ENCODE measurements around the gene PRICKLE2. TPM values are rescaled to one million over a fixed set of nuclear protein-coding genes. Genes with fewer than 3 reads are reported as not detected.

The PRICKLE2 gene
- total RNA-seq, 4 donors from 2014 or later = 26.2 to 87.3 (median 47.9) TPM

GRCh38 chr3:64129106-64129505 is 96.2 kb downstream of the PRICKLE2 start:
- Histone ChIP-seq H3K9me3 (no peaks in the 10 kb centered on the region), H3K4me1 (no peaks in the 10 kb centered on the region), H3K4me3 (no peak overlapping the region), H3K27ac (no peak overlapping the region), H3K36me3 (no peaks in the 10 kb centered on the region), H3K27me3 (no peaks in the 10 kb centered on the region)
- DNase-seq = no peak
- no peak for TF ChIP-seq POLR2A (IDR thresholded peaks at IDR 0.05)
- TF ChIP-seq CTCF (IDR thresholded peaks at IDR 0.05) = no peak
- intact Hi-C loops (cut with DNase I; ENCODE audit: low total_unique reads) = no loop called here

- TF ChIP-seq CTCF (IDR thresholded peaks at IDR 0.05) (no peak), POLR2A (IDR thresholded peaks at IDR 0.05) (no peak)
- no peaks in the 10 kb centered on the region for H3K9me3 ChIP-seq
- no peak overlapping the region for H3K4me3 ChIP-seq
- no peaks in the 10 kb centered on the region for H3K36me3 ChIP-seq
- H3K27ac ChIP-seq = no peak overlapping the region
- H3K27me3 ChIP-seq = no peaks in the 10 kb centered on the region
- no peaks in the 10 kb centered on the region for H3K4me1 ChIP-seq
- no peak for DNase-seq
- intact Hi-C loops (cut with DNase I; ENCODE audit: low total_unique reads) = no loop called here
These were observed 99.7 kb downstream of the PRICKLE2 start for GRCh38 chr3:64125561-64125960.

- Histone ChIP-seq H3K9me3 (no peaks in the 10 kb centered on the region), H3K4me1 (no peaks in the 10 kb centered on the region), H3K36me3 (no peaks in the 10 kb centered on the region), H3K27me3 (no peaks in the 10 kb centered on the region), H3K27ac (no peak overlapping the region), H3K4me3 (no peak overlapping the region)
- TF ChIP-seq POLR2A (IDR thresholded peaks at IDR 0.05) (no peak), CTCF (IDR thresholded peaks at IDR 0.05) (no peak)
- DNase-seq = no peak
- intact Hi-C loops (cut with DNase I; ENCODE audit: low total_unique reads) = no loop called here
These were observed 101.3 kb downstream of the PRICKLE2 start for GRCh38 chr3:64123931-64124330.

GRCh38 chr3:64122476-64122875 is 102.8 kb downstream of the PRICKLE2 start:
- no peaks in the 10 kb centered on the region for H3K4me1 ChIP-seq
- H3K36me3 ChIP-seq = no peaks in the 10 kb centered on the region
- no peaks in the 10 kb centered on the region for H3K27me3 ChIP-seq
- H3K27ac ChIP-seq = peak overlapping the region in 1 of 2 donors; percentile 56
- no peak for TF ChIP-seq POLR2A (IDR thresholded peaks at IDR 0.05)
- no peak for TF ChIP-seq CTCF (IDR thresholded peaks at IDR 0.05)
- DNase-seq = no peak
- intact Hi-C loops (cut with DNase I; ENCODE audit: low total_unique reads) = no loop called here
- H3K9me3 ChIP-seq = no peaks in the 10 kb centered on the region
- H3K4me3 ChIP-seq = no peak overlapping the region

DNA sequence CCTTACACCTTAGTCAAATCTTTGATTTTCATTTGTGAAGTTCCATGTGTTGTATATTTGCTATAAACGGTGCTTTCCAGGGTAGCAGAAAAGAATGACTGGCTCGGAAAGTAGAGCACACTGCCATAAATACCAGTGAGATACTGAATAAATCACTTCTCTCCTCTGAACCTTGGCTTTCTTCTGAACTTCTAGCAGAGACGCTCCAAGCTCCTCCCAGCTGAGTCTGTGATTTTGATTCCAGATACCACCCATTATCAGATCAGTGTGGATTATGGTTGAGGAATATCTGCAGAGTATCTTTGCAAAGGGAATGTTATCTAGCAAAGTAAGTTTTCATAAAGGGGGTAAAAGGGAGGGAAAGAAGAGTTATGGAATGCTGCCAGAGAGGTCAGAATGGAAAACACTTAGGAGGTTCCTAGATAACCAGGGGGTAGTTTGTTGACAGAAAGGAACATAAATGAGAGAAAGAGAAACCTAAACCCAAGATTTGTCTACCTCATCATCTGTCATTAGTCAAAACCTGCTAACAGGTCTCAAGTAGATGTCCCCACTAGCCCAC is 103.4 kb downstream of the PRICKLE2 start:
- intact Hi-C loops (cut with DNase I; ENCODE audit: low total_unique reads) = no loop called here
- Histone ChIP-seq H3K27ac (peak overlapping the region in 1 of 2 donors; percentile 56), H3K4me1 (no peaks in the 10 kb centered on the region), H3K9me3 (no peaks in the 10 kb centered on the region), H3K27me3 (no peaks in the 10 kb centered on the region), H3K36me3 (no peaks in the 10 kb centered on the region), H3K4me3 (no peak overlapping the region)
- DNase-seq = no peak
- TF ChIP-seq POLR2A (IDR thresholded peaks at IDR 0.05) = no peak

DNA sequence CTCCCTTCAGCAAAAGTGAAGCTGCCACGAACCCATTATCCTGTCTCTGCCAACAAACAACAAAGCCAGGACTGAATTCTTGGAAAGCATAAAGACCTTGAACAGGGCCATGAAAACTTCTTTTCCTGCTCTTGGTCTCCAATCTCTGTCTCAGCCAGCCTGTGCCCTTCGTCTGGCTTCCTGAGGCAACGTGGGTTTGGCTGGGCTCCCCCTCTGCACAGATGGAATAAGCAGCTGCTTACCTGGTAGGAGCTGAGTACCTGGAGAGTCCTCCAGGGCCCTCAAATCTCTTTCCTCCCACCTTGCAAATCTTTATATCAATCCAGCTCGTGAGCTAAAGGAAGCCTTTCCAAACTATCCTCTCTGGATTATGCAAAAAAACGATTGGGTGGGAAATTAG is 104.4 kb downstream of the PRICKLE2 start:
- H3K4me3 ChIP-seq = no peak overlapping the region
- DNase-seq = no peak
- intact Hi-C loops (cut with DNase I; ENCODE audit: low total_unique reads) = no loop called here
- peak overlapping the region; percentile 20 to 28 for H3K27ac ChIP-seq
- TF ChIP-seq POLR2A (IDR thresholded peaks at IDR 0.05) (no peak), CTCF (IDR thresholded peaks at IDR 0.05) (no peak)
- H3K4me1 ChIP-seq = no peaks in the 10 kb centered on the region
- H3K27me3 ChIP-seq = no peaks in the 10 kb centered on the region
- H3K9me3 ChIP-seq = no peaks in the 10 kb centered on the region
- H3K36me3 ChIP-seq = no peaks in the 10 kb centered on the region
